GM12878 (cell line): ENCODE data around the gene MBLAC2. TPM values are rescaled to one million over a fixed set of nuclear protein-coding genes. Genes with fewer than 3 reads are reported as not detected.

ENCODE experiments used
- ATAC-seq: fragments of 200-7000 bp; cut with Tn5 transposase; 3 replicates; pipeline ENCODE4 v1.9.1; 2020; ENCODE audit warnings: mild to moderate bottlenecking, moderate library complexity
- BruUV-seq: library from RNA; stranded (reverse); fragments of 400-500 nt; replicated peaks from 2 replicates; lab custom pipeline; 2021; lab: Mats Ljungman, UMichigan
- CTCF ChIA-PET: fragments of 300-600 bp; sonication (Branson Sonifier 250); formaldehyde crosslinking; extraction: SDS; loops from one replicate; lab custom pipeline; 2021; ENCODE audit warnings: inconsistent platforms; lab: Yijun Ruan, JAX
- POLR2A ChIA-PET: fragments of 350-600 bp; formaldehyde crosslinking; extraction: SDS; loops from one replicate; lab custom pipeline; 2021; ENCODE audit warnings: inconsistent platforms; lab: Charles Lee
- RAD21 ChIA-PET: fragments of 300-600 bp; sonication (Branson Sonifier 250); formaldehyde crosslinking; loops from one replicate; lab custom pipeline; 2023; ENCODE audit warnings: antibody characterized with exemption; ENCODE audit not compliant: unreplicated experiment; lab: Charles Lee
- SMC1A ChIA-PET: fragments of 300-600 bp; sonication (Branson Sonifier 250); formaldehyde crosslinking; loops from one replicate; lab custom pipeline; 2023; ENCODE audit not compliant: unreplicated experiment, uncharacterized antibody; lab: Charles Lee
- DNase-seq: peaks from one replicate; pipeline ENCODE4 v3.0.0-alpha.2; 2011; ENCODE audit warnings: low read depth, low spot score
- FAIRE-seq: peaks from 3 replicates; lab custom pipeline; 2011; peaks lifted over from hg19 to GRCh38; lab: Jason Lieb, UNC
- H2AFZ ChIP-seq: 2 replicates; pipeline ENCODE4 v1.6.0; 2011; ENCODE audit warnings: low read depth, low read length, control low read depth; ENCODE audit not compliant: control insufficient read depth
- H3K27ac ChIP-seq: 2 replicates; pipeline ENCODE4 v1.5.1; 2011; ENCODE audit warnings: control low read depth; ENCODE audit not compliant: control insufficient read depth, insufficient read depth
- H3K27me3 ChIP-seq, 2 experiments: replicated peaks in 1 of 2; 2 replicates each; pipeline versions ENCODE4 v1.6.0 to v1.6.1; 2011; ENCODE audit warnings: low read length in 1 of 2; ENCODE audit not compliant: control insufficient read depth in 2 of 2, insufficient read depth in 2 of 2
- H3K36me3 ChIP-seq, 2 experiments: 2 replicates each; pipeline ENCODE4 v1.5.1; 2011; ENCODE audit warnings: low read length in 1 of 2; ENCODE audit not compliant: control insufficient read depth in 2 of 2, insufficient read depth in 2 of 2
- H3K4me1 ChIP-seq: 2 replicates; pipeline ENCODE4 v1.6.1; 2011; ENCODE audit warnings: mild to moderate bottlenecking, low read length, moderate library complexity, mixed read lengths; ENCODE audit not compliant: control insufficient read depth, insufficient read depth
- H3K4me2 ChIP-seq: 2 replicates; pipeline ENCODE4 v1.6.0; 2011; ENCODE audit warnings: control low read depth; ENCODE audit not compliant: control insufficient read depth, insufficient read depth
- H3K4me3 ChIP-seq: fragments of 200-600 bp; sonication (generic); 2 replicates; pipeline ENCODE4 v1.5.1; 2016
- H3K79me2 ChIP-seq: 2 replicates; pipeline ENCODE4 v1.6.0; 2011; ENCODE audit warnings: low read length; ENCODE audit not compliant: control insufficient read depth, insufficient read depth
- H3K9ac ChIP-seq: 2 replicates; pipeline ENCODE4 v1.8.0; 2011; ENCODE audit warnings: low read length, control low read depth, mixed read lengths; ENCODE audit not compliant: control insufficient read depth, insufficient read depth
- H3K9me3 ChIP-seq: replicated peaks from 3 replicates; pipeline ENCODE4 v1.5.1; 2011; ENCODE audit warnings: mild to moderate bottlenecking, low read length; ENCODE audit not compliant: control insufficient read depth, insufficient read depth
- H4K20me1 ChIP-seq: 2 replicates; pipeline ENCODE4 v1.6.0; 2011; ENCODE audit not compliant: control insufficient read depth, insufficient read depth
- BACH1 ChIP-seq: fragments of 450-650 bp; IDR thresholded peaks from 2 replicates; pipeline ENCODE4 v1.6.1; 2017; ENCODE audit warnings: mild to moderate bottlenecking, borderline replicate concordance
- CTCF ChIP-seq, 3 experiments: IDR thresholded peaks in 2 of 3; conservative IDR thresholded peaks in 1 of 3; 2 replicates each; pipeline ENCODE4 v1.5.1; 2011; ENCODE audit warnings: low read depth in 3 of 3, low read length in 3 of 3, mild to moderate bottlenecking in 3 of 3, control low read depth in 2 of 3, moderate library complexity in 2 of 3, inconsistent platforms in 1 of 3, mixed read lengths in 1 of 3; ENCODE audit not compliant: control insufficient read depth in 2 of 3, insufficient read depth in 1 of 3; ENCODE audit errors: extremely low read depth in 1 of 3
- HDGF ChIP-seq: fragments of 450-650 bp; IDR thresholded peaks from 2 replicates; pipeline ENCODE4 v1.6.1; 2016; ENCODE audit warnings: antibody characterized with exemption
- MEF2A ChIP-seq: IDR thresholded peaks from 2 replicates; pipeline ENCODE4 v1.6.1; 2011; ENCODE audit warnings: low read depth, mild to moderate bottlenecking, low read length, moderate library complexity; ENCODE audit not compliant: insufficient read depth
- PKNOX1 ChIP-seq: fragments of 450-650 bp; IDR thresholded peaks from 2 replicates; pipeline ENCODE4 v1.6.1; 2016; ENCODE audit warnings: mild to moderate bottlenecking
- RB1 ChIP-seq: fragments of 450-650 bp; formaldehyde crosslinking; IDR thresholded peaks from 2 replicates; pipeline ENCODE4 v1.6.1; 2017; ENCODE audit warnings: mild to moderate bottlenecking, borderline replicate concordance
- SMC3 ChIP-seq: IDR thresholded peaks from 2 replicates; pipeline ENCODE4 v1.6.1; 2011; ENCODE audit warnings: low read length, improper control_type of control experiment, borderline replicate concordance
- ZNF384 ChIP-seq: IDR thresholded peaks from 2 replicates; pipeline ENCODE4 v1.6.1; 2012; ENCODE audit warnings: low read depth, mild to moderate bottlenecking, low read length, improper control_type of control experiment, borderline replicate concordance
- WGBS: methylation state at CpG from one replicate; pipeline ENCODE4 v1.1.6; 2016; ENCODE audit warnings: low lambda C conversion rate; ENCODE audit not compliant: insufficient replicate concordance, insufficient coverage; ENCODE audit errors: missing lambda C conversion rate; 5-methylcytosine and 5-hydroxymethylcytosine counted together
- in situ Hi-C: fragments of 300-500 bp; cut with MboI; formaldehyde crosslinking; loops from 9 replicates; pipeline ENCODE4 v1.14.3; 2018; ENCODE audit warnings: mixed read lengths
- intact Hi-C: fragments of 100-400 bp; cut with micrococcal nuclease; formaldehyde crosslinking; loops from one replicate; pipeline ENCODE4 v1.14.2; 2022; ENCODE audit not compliant: unreplicated experiment
- polyA plus RNA-seq, 11 experiments: library from polyadenylated mRNA; depleted of rRNA in 4 of 11; unstranded in 6 of 11; stranded (reverse) in 5 of 11; fragments of >200 nt; fragmentation: Nextera tagmentation in 4 of 11; fragmentation: Illumina TruSeq in 1 of 11; extraction: Ambion mirVana in 4 of 11; extraction: Trizol in 1 of 11; gene quantifications; 1 replicate in 1 of 11; 2 replicates in 10 of 11; pipeline versions ENCODE4 v1.2.1 to v1.2.3, GENCODE V29; 2011 to 2016; ENCODE audit warnings: inconsistent platforms in 2 of 11, missing spikeins in 2 of 11, low read depth in 1 of 11
- total RNA-seq, 4 experiments: library from RNA; depleted of rRNA in 3 of 4; stranded (reverse); fragments of >200 nt in 3 of 4; fragmentation: Illumina TruSeq in 1 of 4; extraction: Trizol in 1 of 4; gene quantifications; 2 replicates each; pipeline versions ENCODE4 v1.2.1 to v1.2.3, GENCODE V29; 2013 to 2021

Gene MBLAC2
- total and polyA plus RNA-seq, 10 of the 15 experiments (the other 5 are each of a cell fraction or from before 2014, with no cell fraction given), result 2.0 to 10.5 (median 7.1) TPM

GRCh38 chr5:90424245-90424644 is 50.3 kb downstream of the MBLAC2 start:
- ChIA-PET CTCF (interaction anchor here (1.9 kb wide), 1 partner anchor 22 kb away, joined by 4 read pairs; no protein-coding TSS in a partner anchor), POLR2A (no interaction called here), RAD21 (no interaction called here), SMC1A (no interaction called here)
- Histone ChIP-seq H3K4me2 (no peak overlapping the region), H3K9me3 (no peaks in the 10 kb centered on the region), H4K20me1 (no peaks in the 10 kb centered on the region), H3K79me2 (no peaks in the 10 kb centered on the region), H3K4me1 (no peaks in the 10 kb centered on the region), H3K27me3 (no peaks in the 10 kb centered on the region), H3K4me3 (no peak overlapping the region), H3K36me3 (no peaks in the 10 kb centered on the region), H3K9ac (no peak overlapping the region), H3K27ac (no peak overlapping the region), H2AFZ (no peak overlapping the region)
- intact Hi-C loops (no loop called here), in situ Hi-C loops (no loop called here)
- no peak for TF ChIP-seq ZNF384
- TF ChIP-seq BACH1, result 0 out of 2 replicates have a peak, but pooled peaks have one; percentile 30
- peak; percentile 49; the same call in 1 of the 2 replicates for TF ChIP-seq PKNOX1
- DNase-seq (no peak), FAIRE-seq (no peak), ATAC-seq (peak; percentile 73)
- no TSS peak for BruUV-seq
- 0% methylated on average over 1 of the region's 1 CpG for WGBS

- in situ Hi-C loops, result no loop called here
- ChIA-PET SMC1A (interaction anchor here (1.2 to 1.4 kb wide), 2 partner anchors 11 to 17 kb away, joined by 4 to 6 read pairs; no protein-coding TSS in a partner anchor), CTCF (interaction anchor here (0.6 to 2.7 kb wide), 11 partner anchors 10 to 1726 kb away, joined by 3 to 12 read pairs (median 3); partner anchors contain the start of gene LYSMD3), POLR2A (no interaction called here), RAD21 (interaction anchor here (1.0 kb wide), 1 partner anchor 18 kb away, joined by 3 read pairs; no protein-coding TSS in a partner anchor)
- no peak overlapping the region for H3K4me3 ChIP-seq
- H3K9me3 ChIP-seq, result no peaks in the 10 kb centered on the region
- H3K36me3 ChIP-seq, result no peaks in the 10 kb centered on the region
- no peaks in the 10 kb centered on the region for H4K20me1 ChIP-seq
- peak; percentile 88 for ATAC-seq
- H3K9ac ChIP-seq, result no peak overlapping the region
- no peaks in the 10 kb centered on the region for H3K4me1 ChIP-seq
- TF ChIP-seq HDGF (no peak), MEF2A (no peak), RB1 (no peak), CTCF (IDR thresholded peaks at IDR 0.05 in 2 of 3, conservative IDR thresholded peaks at IDR 0.05 in 1 of 3; ENCODE audit: control insufficient read depth in 2 of 3, extremely low read depth in 1 of 3, insufficient read depth in 1 of 3, low read depth in 3 of 3, low read length in 3 of 3) (peak; percentile 23 to 43 (median 24); a peak in 3 of 6 replicates), SMC3 (peak; percentile 26; the same call in 1 of the 2 replicates)
- H3K4me2 ChIP-seq, result no peak overlapping the region
- WGBS, result 14% methylated on average over 4 of the region's 4 CpGs
- H2AFZ ChIP-seq, result no peak overlapping the region
- H3K79me2 ChIP-seq, result no peaks in the 10 kb centered on the region
- intact Hi-C loops, result no loop called here
- no peaks in the 10 kb centered on the region for H3K27me3 ChIP-seq
- FAIRE-seq, result no peak
- no TSS peak for BruUV-seq
- no peak overlapping the region for H3K27ac ChIP-seq
- no peak for DNase-seq
Measured at GRCh38 chr5:90421136-90421535, 53.4 kb downstream of the MBLAC2 start.
